GM12864 (cell line): ENCODE data around the gene PRKD1.

Experiments
- DNase-seq: peaks from one replicate; pipeline ENCODE4 v3.0.0-alpha.2; 2011; ENCODE audit warnings: low read depth
- H3K4me3 ChIP-seq: 2 replicates; pipeline ENCODE4 v1.5.1; 2011; ENCODE audit warnings: mild to moderate bottlenecking, low read depth, low read length, control low read depth
- TF ChIP-seq, protein P1 (sequence below): IDR thresholded peaks from 2 replicates; pipeline ENCODE4 v1.5.1; 2011; ENCODE audit warnings: low read depth, mild to moderate bottlenecking, moderate library complexity, low read length, control low read depth, inconsistent platforms; ENCODE audit errors: missing control alignments

Gene PRKD1

DNA sequence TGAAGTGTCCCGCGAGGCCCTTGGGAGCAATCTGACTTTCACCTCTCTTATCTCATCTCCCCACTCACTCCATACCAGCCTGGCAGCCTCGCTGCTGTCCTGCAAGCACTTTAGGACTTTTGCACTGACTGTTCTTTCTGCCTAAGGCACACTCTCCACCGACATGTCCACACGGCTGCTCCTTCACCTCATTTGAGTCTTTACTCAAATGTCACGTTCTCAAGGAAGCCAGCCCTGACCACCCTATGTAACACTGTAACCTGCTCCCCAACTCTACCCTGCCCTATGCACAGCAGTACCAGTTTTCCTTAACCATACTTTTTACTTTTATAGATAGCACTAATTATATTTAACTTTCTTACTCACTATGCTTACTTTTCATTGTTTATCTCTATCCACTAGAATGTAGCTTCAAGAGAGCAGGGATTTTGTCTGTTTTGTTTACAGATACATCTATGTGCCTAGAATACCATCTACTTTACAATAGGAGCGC lies 32.0 kb downstream of the PRKD1 start:
- DNase-seq: no peak
- TF ChIP-seq, protein P1, sequence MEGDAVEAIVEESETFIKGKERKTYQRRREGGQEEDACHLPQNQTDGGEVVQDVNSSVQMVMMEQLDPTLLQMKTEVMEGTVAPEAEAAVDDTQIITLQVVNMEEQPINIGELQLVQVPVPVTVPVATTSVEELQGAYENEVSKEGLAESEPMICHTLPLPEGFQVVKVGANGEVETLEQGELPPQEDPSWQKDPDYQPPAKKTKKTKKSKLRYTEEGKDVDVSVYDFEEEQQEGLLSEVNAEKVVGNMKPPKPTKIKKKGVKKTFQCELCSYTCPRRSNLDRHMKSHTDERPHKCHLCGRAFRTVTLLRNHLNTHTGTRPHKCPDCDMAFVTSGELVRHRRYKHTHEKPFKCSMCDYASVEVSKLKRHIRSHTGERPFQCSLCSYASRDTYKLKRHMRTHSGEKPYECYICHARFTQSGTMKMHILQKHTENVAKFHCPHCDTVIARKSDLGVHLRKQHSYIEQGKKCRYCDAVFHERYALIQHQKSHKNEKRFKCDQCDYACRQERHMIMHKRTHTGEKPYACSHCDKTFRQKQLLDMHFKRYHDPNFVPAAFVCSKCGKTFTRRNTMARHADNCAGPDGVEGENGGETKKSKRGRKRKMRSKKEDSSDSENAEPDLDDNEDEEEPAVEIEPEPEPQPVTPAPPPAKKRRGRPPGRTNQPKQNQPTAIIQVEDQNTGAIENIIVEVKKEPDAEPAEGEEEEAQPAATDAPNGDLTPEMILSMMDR: no peak
- H3K4me3 ChIP-seq: no peak overlapping the region

DNA sequence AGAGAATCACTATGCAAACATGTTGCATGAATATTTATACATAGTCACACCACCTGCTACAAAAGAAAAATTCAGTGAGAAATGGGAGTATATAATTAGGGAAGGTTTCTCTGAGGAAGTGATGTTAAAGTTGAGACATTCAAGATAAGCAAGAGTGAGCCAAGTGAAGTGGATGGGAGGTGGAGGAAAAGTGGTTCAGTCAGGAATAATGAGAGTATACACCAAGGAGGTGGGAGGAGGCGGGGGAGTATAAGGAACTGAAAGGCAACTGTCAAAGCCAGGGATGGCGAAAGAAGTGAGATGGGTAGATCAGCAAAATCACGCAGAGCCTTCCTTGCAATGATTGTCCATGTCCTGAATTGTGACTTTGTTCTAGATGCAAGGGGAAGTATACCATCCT lies 33.7 kb downstream of the PRKD1 start:
- no peak for DNase-seq
- H3K4me3 ChIP-seq: no peak overlapping the region
- TF ChIP-seq, protein P1: no peak

DNA sequence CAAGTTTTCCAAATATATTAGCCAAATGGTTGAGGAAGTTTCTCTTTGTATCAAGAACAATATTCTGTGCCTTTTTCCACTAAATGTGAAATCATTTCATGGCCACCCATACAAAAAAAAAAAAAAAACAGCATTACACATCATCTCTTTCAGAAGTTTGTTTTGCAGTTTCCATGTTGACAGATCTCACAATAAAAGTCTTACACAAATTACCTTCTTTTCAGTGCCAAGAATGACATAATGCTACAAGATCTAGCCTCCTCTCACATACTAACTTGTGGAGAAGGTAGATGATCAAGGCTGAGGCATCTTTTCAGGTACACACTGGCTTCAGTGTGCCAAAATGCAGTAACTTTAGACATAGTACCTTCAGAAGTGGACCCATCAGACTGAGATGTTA lies 35.3 kb downstream of the PRKD1 start:
- TF ChIP-seq, protein P1: no peak
- no peak for DNase-seq

DNA sequence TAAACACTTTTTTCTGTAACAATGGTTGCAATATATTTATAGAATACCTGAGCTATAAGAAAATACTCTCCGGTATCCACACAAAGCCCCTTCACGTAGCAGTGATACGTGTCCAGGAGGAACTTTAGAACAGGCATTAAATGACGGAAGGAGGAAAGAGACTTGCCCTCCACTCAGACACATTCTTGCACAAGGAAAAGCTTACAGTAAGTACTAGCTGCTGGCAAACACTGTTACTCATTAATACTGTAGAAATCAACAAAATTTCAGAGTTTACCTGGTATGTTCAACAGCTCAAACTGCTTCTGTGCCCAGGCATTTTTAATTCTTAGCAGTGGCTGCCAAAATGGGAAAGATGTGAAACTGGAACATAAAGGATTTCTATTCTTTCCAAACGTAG lies 41.7 kb downstream of the PRKD1 start:
- no peak overlapping the region for H3K4me3 ChIP-seq
- TF ChIP-seq, protein P1: no peak
- no peak for DNase-seq

More for the DNA sequence above, 35.3 kb downstream of the PRKD1 start:
- no peak overlapping the region for H3K4me3 ChIP-seq

DNA sequence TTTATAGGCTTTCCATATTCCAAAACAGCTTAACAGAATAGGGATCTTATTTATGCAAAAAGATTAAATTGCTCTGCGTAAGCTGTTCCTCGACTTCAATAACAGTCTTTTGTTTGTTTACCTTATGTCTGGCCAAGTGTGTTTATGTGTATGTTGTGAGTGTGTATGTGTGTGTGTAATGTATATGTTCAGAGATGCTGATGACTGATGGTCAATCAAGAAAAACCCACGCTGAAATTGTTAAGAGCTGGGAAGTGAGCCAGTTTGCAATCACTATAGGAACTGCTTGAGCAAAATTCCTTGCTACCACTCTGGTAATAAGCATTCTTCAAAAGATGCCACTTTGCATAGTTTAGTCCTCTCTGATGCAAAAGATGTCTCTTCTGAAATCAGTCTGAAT lies 59.6 kb downstream of the PRKD1 start:
- H3K4me3 ChIP-seq: no peak overlapping the region
- TF ChIP-seq, protein P1: no peak
- no peak for DNase-seq

DNA sequence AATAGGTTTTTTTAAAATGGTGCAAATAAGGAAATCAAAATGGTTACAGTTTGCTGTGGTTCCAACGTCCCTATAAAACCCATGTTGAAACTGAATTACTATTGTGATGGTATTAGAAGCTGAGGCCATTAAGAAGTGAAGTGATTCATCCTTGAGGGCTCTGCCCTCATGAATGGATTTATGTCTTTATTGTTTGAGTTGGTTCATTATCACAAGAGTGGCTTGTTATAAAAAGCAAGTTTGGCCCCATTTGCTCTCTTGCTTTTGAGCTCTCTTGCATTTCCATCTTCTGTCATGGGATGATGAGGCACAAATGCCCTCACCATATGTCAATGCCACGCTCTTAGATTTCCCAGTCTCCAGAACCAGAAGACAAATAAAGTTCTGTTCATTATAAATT lies 62.3 kb downstream of the PRKD1 start:
- no peak for DNase-seq
- TF ChIP-seq, protein P1: no peak
- H3K4me3 ChIP-seq: no peak overlapping the region

DNA sequence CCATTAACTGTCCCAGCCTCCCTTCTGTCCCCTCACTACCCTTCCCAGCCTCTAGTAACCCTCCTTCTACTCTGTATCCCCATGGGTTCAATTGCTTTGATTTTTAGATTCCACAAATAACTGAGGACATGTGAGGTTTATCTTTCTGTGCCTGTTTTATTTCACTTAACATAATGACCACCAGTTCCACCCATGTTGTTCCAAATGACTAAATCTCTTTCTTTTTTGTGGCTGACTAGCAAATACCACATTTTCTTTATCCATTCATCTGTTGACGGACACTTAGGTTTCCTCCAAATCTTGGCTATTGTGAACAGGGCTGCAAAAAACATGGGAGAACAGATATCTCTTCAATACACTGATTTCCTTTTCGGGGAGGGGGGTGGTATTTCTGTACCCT lies 65.7 kb downstream of the PRKD1 start:
- TF ChIP-seq, protein P1: no peak
- no peak for DNase-seq
- H3K4me3 ChIP-seq: no peak overlapping the region
